Fibroblast of lung (primary cell): ENCODE data around the gene TOX3. TPM values are rescaled to one million over a fixed set of nuclear protein-coding genes. Genes with fewer than 3 reads are reported as not detected.
A peak's percentile ranks its signal among the peaks of the same experiment; 100 is the strongest.

Experiments used
- DNase-seq, 2 donors: peaks; one replicate each; pipeline versions ENCODE4 v3.0.0 to v3.0.0-alpha.2; 2010; ENCODE audit warnings: low read depth in 2 of 2
- H2AFZ ChIP-seq: 2 replicates; pipeline ENCODE4 v1.5.1; 2012; ENCODE audit warnings: low read length, control low read depth, inconsistent platforms
- H3K27ac ChIP-seq: 2 replicates; pipeline ENCODE4 v1.5.1; 2011; ENCODE audit warnings: low read length, control low read depth; ENCODE audit not compliant: insufficient read depth
- H3K27me3 ChIP-seq: 2 replicates; pipeline ENCODE4 v1.5.1; 2011; ENCODE audit warnings: mild to moderate bottlenecking, low read length; ENCODE audit not compliant: control insufficient read depth, insufficient read depth
- H3K36me3 ChIP-seq: 2 replicates; pipeline ENCODE4 v1.5.1; 2011; ENCODE audit warnings: low read length; ENCODE audit not compliant: control insufficient read depth, insufficient read depth
- H3K4me1 ChIP-seq: 2 replicates; pipeline ENCODE4 v1.5.1; 2011; ENCODE audit warnings: low read length; ENCODE audit not compliant: control insufficient read depth, insufficient read depth; ENCODE audit errors: extremely low read depth
- H3K4me2 ChIP-seq: 2 replicates; pipeline ENCODE4 v1.5.1; 2011; ENCODE audit warnings: low read length, control low read depth; ENCODE audit not compliant: insufficient read depth; ENCODE audit errors: extremely low read depth
- H3K4me3 ChIP-seq, 4 experiments: fragments of 200-600 bp in 1 of 4; sonication (generic) in 1 of 4; replicated peaks in 1 of 4; 2 replicates each; pipeline ENCODE4 v1.5.1; 2011 to 2016; ENCODE audit warnings: low read length in 4 of 4, low read depth in 3 of 4, mild to moderate bottlenecking in 3 of 4, control low read depth in 2 of 4, inconsistent platforms in 1 of 4, mixed read lengths in 1 of 4; ENCODE audit not compliant: insufficient read depth in 1 of 4; ENCODE audit errors: control extremely low read depth in 1 of 4
- H3K79me2 ChIP-seq: 2 replicates; pipeline ENCODE4 v1.5.1; 2012; ENCODE audit warnings: mild to moderate bottlenecking, low read length, inconsistent platforms; ENCODE audit not compliant: control insufficient read depth, insufficient read depth
- H3K9ac ChIP-seq: 2 replicates; pipeline ENCODE4 v1.5.1; 2011; ENCODE audit warnings: mild to moderate bottlenecking, low read length, control low read depth; ENCODE audit not compliant: insufficient read depth
- H3K9me3 ChIP-seq: 2 replicates; pipeline ENCODE4 v1.5.1; 2012; ENCODE audit warnings: low read depth, low read length; ENCODE audit not compliant: control insufficient read depth, insufficient read depth
- H4K20me1 ChIP-seq: 2 replicates; pipeline ENCODE4 v1.5.1; 2011; ENCODE audit warnings: low read length; ENCODE audit not compliant: control insufficient read depth, insufficient read depth; ENCODE audit errors: extremely low read depth
- CTCF ChIP-seq, 2 donors: IDR thresholded peaks in 1 of 2; conservative IDR thresholded peaks in 1 of 2; 1 replicate in 1 of 2; 2 replicates in 1 of 2; pipeline ENCODE4 v1.5.1; 2011 to 2012; ENCODE audit warnings: low read length in 2 of 2, control low read depth in 1 of 2, inconsistent platforms in 1 of 2, low read depth in 1 of 2, mild to moderate bottlenecking in 1 of 2
- EZH2 ChIP-seq: IDR thresholded peaks from 2 replicates; pipeline ENCODE4 v1.5.1; 2012; ENCODE audit warnings: low read length, control low read depth, mild to moderate bottlenecking; ENCODE audit errors: missing control alignments
- polyA plus RNA-seq, 2 donors: library from polyadenylated mRNA; depleted of rRNA in 1 of 2; stranded (reverse) in 1 of 2; unstranded in 1 of 2; fragments of >200 nt; gene quantifications; 2 replicates each; pipeline ENCODE4 v1.2.1, GENCODE V29; 2011 to 2012; ENCODE audit warnings: missing spikeins in 1 of 2
- total RNA-seq: library from RNA; depleted of rRNA; stranded (reverse); fragments of >200 nt; gene quantifications from 2 replicates; pipeline ENCODE4 v1.2.1, GENCODE V29; 2014

Gene TOX3
- total and polyA plus RNA-seq, 2 donors (not counting 1 experiment from before 2014, with no cell fraction given): not detected

GRCh38 chr16:52494621-52495020 is 52.3 kb downstream of the TOX3 start:
- TF ChIP-seq EZH2 (no peak), CTCF (conservative IDR thresholded peaks at IDR 0.05 in 1 of 2, IDR thresholded peaks at IDR 0.05 in 1 of 2; ENCODE audit: low read depth in 1 of 2, low read length in 2 of 2) (no peak)
- H4K20me1 ChIP-seq: no peaks in the 10 kb centered on the region
- no peak overlapping the region for H3K27ac ChIP-seq
- H3K27me3 ChIP-seq: no peaks in the 10 kb centered on the region
- no peak overlapping the region for H3K4me3 ChIP-seq
- H3K4me2 ChIP-seq: no peak overlapping the region
- no peak overlapping the region for H2AFZ ChIP-seq
- DNase-seq: peak in 1 of 2 donors; percentile 2
- no peak overlapping the region for H3K9ac ChIP-seq
- H3K9me3 ChIP-seq: no peaks in the 10 kb centered on the region
- no peaks in the 10 kb centered on the region for H3K36me3 ChIP-seq
- H3K4me1 ChIP-seq: no peaks in the 10 kb centered on the region
- H3K79me2 ChIP-seq: no peaks in the 10 kb centered on the region

- Histone ChIP-seq H3K36me3 (no peaks in the 10 kb centered on the region), H3K27ac (no peak overlapping the region), H3K4me1 (no peaks in the 10 kb centered on the region), H3K4me2 (no peak overlapping the region), H3K4me3 (no peak overlapping the region), H4K20me1 (peaks cover 1% of the 10 kb centered on the region), H2AFZ (no peak overlapping the region), H3K27me3 (no peaks in the 10 kb centered on the region), H3K9me3 (no peaks in the 10 kb centered on the region), H3K9ac (no peak overlapping the region), H3K79me2 (no peaks in the 10 kb centered on the region)
- no peak for TF ChIP-seq EZH2
- no peak for TF ChIP-seq CTCF (conservative IDR thresholded peaks at IDR 0.05 in 1 of 2, IDR thresholded peaks at IDR 0.05 in 1 of 2; ENCODE audit: low read depth in 1 of 2, low read length in 2 of 2)
- DNase-seq: no peak
Measured at GRCh38 chr16:52494145-52494544, 52.8 kb downstream of the TOX3 start.

GRCh38 chr16:52492789-52493357 is 54.1 kb downstream of the TOX3 start:
- Histone ChIP-seq H3K4me3 (no peak overlapping the region), H3K9ac (no peak overlapping the region), H2AFZ (no peak overlapping the region)

More at GRCh38 chr16:52492789-52493357, 54.1 kb downstream of the TOX3 start:
- Histone ChIP-seq H3K36me3 (no peaks in the 10 kb centered on the region), H3K79me2 (no peaks in the 10 kb centered on the region), H3K4me2 (no peak overlapping the region), H3K4me1 (no peaks in the 10 kb centered on the region), H3K27ac (no peak overlapping the region), H3K9me3 (no peaks in the 10 kb centered on the region), H3K27me3 (no peaks in the 10 kb centered on the region), H4K20me1 (peaks cover 1% of the 10 kb centered on the region)
- no peak for DNase-seq
- TF ChIP-seq EZH2 (no peak), CTCF (conservative IDR thresholded peaks at IDR 0.05 in 1 of 2, IDR thresholded peaks at IDR 0.05 in 1 of 2; ENCODE audit: low read depth in 1 of 2, low read length in 2 of 2) (no peak)
